GM06990 (cell line): Measurements from ENCODE around the gene ERC2.

Experiments
- DNase-seq: peaks from one replicate; pipeline ENCODE4 v3.0.0-alpha.2; 2011; ENCODE audit not compliant: insufficient read length; ENCODE audit errors: extremely low read depth
- H3K27me3 ChIP-seq: replicated peaks from 2 replicates; pipeline ENCODE4 v1.6.0; 2011; ENCODE audit warnings: low read length; ENCODE audit not compliant: control insufficient read depth, insufficient read depth
- H3K36me3 ChIP-seq: 2 replicates; pipeline ENCODE4 v1.5.1; 2011; ENCODE audit warnings: low read length; ENCODE audit not compliant: control insufficient read depth, insufficient read depth
- H3K4me3 ChIP-seq: replicated peaks from 2 replicates; pipeline ENCODE4 v1.5.1; 2011; ENCODE audit warnings: low read depth, mild to moderate bottlenecking, control low read depth, low read length
- TF ChIP-seq, protein P1 (sequence below): IDR thresholded peaks from 2 replicates; pipeline ENCODE4 v1.5.1; 2011; ENCODE audit warnings: low read length, control low read depth, mild to moderate bottlenecking, inconsistent platforms; ENCODE audit not compliant: insufficient read depth, poor library complexity, severe bottlenecking

The ERC2 gene

DNA sequence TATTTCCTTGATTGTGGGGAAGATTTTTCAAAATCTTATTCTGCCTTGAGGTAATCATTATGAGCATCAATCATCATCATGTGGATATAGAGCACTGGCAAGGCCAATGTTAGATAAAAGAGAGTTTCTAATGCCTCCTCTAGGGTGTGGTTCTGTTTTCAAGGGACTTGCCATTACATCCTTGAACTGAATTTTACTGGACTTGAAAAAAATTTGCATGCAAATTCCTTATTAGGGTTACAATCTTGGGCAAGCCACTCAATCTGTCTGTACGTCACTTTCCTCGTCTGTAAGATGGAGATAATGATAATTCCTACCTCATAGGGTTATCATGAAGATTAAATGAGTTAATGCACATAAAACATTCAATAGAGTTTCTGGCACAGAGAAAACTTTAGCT lies 825.0 kb downstream of the ERC2 start:
- TF ChIP-seq, protein P1, sequence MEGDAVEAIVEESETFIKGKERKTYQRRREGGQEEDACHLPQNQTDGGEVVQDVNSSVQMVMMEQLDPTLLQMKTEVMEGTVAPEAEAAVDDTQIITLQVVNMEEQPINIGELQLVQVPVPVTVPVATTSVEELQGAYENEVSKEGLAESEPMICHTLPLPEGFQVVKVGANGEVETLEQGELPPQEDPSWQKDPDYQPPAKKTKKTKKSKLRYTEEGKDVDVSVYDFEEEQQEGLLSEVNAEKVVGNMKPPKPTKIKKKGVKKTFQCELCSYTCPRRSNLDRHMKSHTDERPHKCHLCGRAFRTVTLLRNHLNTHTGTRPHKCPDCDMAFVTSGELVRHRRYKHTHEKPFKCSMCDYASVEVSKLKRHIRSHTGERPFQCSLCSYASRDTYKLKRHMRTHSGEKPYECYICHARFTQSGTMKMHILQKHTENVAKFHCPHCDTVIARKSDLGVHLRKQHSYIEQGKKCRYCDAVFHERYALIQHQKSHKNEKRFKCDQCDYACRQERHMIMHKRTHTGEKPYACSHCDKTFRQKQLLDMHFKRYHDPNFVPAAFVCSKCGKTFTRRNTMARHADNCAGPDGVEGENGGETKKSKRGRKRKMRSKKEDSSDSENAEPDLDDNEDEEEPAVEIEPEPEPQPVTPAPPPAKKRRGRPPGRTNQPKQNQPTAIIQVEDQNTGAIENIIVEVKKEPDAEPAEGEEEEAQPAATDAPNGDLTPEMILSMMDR: no peak
- Histone ChIP-seq H3K27me3 (no peaks in the 10 kb centered on the region), H3K4me3 (no peak overlapping the region), H3K36me3 (no peaks in the 10 kb centered on the region)
- no peak for DNase-seq

- DNase-seq: no peak
- no peaks in the 10 kb centered on the region for H3K27me3 ChIP-seq
- TF ChIP-seq, protein P1: no peak
- H3K4me3 ChIP-seq: no peak overlapping the region
- H3K36me3 ChIP-seq: no peaks in the 10 kb centered on the region
Measured at GRCh38 chr3:55641964-55642363, 826.3 kb downstream of the ERC2 start.

GRCh38 chr3:55639896-55640765 lies 828.1 kb downstream of the ERC2 start:
- no peak for DNase-seq
- Histone ChIP-seq H3K27me3 (no peaks in the 10 kb centered on the region), H3K36me3 (no peaks in the 10 kb centered on the region), H3K4me3 (no peak overlapping the region)
- TF ChIP-seq, protein P1: no peak

- H3K4me3 ChIP-seq: no peak overlapping the region
- TF ChIP-seq, protein P1: no peak
- H3K27me3 ChIP-seq: no peaks in the 10 kb centered on the region
- DNase-seq: no peak
- H3K36me3 ChIP-seq: no peaks in the 10 kb centered on the region
Measured at GRCh38 chr3:55639143-55639542, 829.1 kb downstream of the ERC2 start.

DNA sequence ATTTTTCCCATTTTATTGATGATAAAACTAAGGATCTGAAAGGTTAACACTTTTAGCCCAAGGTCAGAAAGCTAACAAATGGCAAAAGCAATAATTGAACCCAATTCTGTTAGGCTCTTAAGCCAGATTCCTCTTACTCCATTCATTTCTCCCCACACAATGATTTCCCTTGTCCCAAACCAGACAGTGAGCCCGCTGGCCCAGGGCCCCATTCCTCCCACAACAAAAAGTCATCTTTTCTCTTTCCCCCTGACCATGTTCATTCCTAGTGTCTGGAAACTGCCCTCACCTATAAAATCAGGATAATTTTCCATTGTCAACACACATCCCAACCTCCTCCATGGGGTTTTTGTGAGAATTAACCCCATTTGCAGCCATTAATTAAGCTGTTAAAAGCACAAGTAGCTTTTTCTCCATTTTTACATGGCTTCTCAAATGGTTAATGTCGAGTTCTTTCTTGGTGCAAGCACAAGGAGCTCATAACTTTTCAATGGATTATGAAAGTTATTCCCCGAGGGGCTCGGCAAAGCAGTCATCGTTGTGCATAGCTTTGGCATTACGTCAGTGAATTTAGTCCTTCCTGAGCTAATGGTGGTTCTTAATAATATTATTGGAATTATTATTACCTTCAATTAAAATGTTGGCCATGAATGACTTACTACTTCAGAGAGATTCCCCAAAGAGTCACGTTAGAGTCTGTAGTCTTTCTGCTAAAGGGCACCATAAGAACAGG lies 830.2 kb downstream of the ERC2 start:
- no peak for DNase-seq
- no peak overlapping the region for H3K4me3 ChIP-seq
- no peaks in the 10 kb centered on the region for H3K36me3 ChIP-seq
- TF ChIP-seq, protein P1: no peak
- no peaks in the 10 kb centered on the region for H3K27me3 ChIP-seq
